ENCODE data around the gene SPATA24.

SPATA24 gene

DNA sequence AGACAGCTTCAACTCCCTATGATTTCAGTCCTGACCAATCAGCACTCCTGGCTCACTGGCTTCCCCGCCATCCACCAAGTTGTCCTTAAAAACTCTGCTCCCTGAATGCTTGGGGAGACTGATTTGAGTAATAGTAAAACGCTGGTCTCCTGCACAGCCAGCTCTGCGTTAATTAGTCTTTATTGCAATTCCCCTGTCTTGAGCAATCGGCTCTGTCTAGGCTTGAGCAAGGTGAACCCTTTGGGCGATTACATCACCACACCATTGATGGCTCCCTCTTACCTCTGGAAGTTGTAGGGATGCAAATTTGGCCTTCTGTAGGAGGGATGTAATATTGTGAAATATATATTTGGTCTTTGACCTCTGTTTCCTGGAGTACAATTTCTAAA lies 17.8 kb downstream of the SPATA24 start:
- H3K27ac Mint-ChIP-seq, result peak overlapping the region; percentile 98
- peaks cover 51% of the 10 kb centered on the region for H3K4me1 Mint-ChIP-seq (ENCODE audit: low read depth)

DNA sequence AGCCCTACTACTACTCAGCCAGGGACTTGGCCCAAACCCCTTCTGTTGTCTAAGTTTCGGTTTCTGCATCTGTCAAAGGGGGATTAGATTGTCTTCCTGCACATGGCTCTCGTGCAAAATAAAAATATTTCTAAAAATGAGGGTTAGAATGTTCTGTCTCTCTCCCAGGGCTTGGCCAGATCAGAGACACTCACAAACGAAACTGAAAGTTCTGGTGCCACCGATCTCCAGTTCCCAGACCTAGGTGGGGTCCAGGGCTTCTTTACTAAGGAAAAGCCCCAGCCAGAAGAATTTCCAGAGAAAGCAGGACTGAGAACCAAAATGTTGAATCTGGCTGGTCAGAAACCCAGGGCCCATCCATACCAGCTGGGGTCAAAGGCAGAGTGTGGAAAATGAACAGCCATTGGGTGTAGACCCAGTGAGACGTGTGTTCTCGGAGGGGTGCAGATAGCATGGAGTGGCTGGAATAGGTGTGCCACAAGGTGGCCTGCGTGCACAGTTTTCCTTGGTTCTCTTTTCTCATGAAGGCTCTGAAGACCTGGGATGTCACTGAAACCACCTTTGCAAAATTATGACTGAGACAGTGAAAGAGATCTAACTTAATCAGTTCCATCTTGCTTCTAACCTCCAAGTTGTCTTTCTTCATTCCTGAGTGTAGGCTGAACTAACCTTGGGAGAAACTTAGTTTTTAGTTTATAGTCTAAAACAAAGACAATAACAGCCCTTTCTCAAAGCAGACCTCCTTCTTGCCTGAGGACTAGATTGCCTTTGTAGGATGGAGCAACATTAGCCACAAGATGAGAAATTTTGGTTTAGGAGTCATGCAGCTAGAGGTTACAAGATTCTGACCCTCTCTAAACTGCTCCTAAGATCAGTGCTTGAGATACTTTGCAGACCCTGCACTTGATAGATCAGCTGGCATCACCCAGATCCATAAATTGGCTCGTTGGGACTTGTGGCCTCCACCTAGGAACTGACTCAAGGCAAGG lies 18.5 kb downstream of the SPATA24 start:
- Mint-ChIP-seq H3K27me3 (ENCODE audit: low read depth) (no peaks in the 10 kb centered on the region), H3K4me1 (ENCODE audit: low read depth) (peaks cover 45% of the 10 kb centered on the region), H3K36me3 (ENCODE audit: low read depth) (peaks cover 8% of the 10 kb centered on the region), H3K9me3 (no peaks in the 10 kb centered on the region), H3K27ac (peak overlapping the region; percentile 98), H3K4me3 (peak overlapping the region; percentile 82)

More for the DNA sequence above, 17.8 kb downstream of the SPATA24 start:
- H3K27me3 Mint-ChIP-seq (ENCODE audit: low read depth), result no peaks in the 10 kb centered on the region
- H3K36me3 Mint-ChIP-seq (ENCODE audit: low read depth), result peaks cover 11% of the 10 kb centered on the region
- no peak overlapping the region for H3K4me3 Mint-ChIP-seq
- no peaks in the 10 kb centered on the region for H3K9me3 Mint-ChIP-seq

DNA sequence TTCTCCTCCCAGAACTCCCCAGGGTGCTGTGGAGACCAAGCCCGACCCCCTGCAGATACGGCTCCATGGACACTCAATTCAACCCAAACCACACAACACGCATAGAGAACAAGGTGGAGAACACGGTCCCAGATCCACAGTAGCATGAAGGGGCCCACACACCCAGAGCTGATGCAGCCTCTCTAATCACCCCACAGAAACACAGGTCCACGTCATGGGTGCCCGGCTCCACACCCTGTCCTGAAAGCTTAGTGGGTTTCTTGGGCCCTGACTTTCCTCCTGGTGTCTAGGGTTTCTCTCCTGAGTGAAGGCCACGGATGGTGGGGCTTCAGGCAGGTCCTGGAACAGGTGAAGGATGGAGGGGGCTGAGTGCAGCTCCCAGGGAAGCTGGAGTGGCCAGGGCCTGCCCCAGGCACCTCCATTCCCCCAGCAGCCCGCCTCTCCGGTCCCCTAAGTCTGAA lies 19.3 kb downstream of the SPATA24 start:
- Mint-ChIP-seq H3K4me3 (peak overlapping the region; percentile 82), H3K4me1 (ENCODE audit: low read depth) (peaks cover 38% of the 10 kb centered on the region), H3K27ac (peak overlapping the region; percentile 98), H3K27me3 (ENCODE audit: low read depth) (no peaks in the 10 kb centered on the region), H3K36me3 (ENCODE audit: low read depth) (peaks cover 7% of the 10 kb centered on the region), H3K9me3 (no peaks in the 10 kb centered on the region)

DNA sequence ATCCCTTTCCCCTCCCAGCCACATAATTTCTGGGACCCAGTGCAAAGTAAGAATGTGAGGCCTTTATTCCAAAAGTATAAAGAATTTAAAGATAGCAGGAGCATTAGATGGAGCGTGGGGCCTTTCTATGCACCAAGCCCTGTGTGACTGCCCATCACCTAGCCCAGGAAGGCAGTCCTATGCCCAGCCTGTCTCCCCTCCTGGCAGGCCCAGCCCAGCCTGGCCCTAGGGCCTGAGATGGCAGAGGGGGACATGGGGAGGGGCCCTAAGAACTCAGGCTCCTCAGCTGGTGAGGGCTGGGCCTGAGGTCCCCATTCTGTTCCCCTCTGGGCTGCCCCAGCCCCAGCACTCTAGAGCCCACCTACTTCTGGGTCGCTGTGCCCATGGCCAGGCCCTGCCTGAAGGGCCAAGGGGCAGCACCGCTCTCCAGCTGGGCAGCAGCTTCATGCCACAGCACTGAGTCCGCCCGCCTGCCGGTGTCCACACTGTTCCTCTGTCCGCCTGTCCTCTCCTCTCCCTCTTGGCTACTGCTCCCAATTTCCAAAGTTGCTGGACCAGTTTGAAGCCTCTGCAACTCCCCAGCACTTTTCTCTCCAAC lies 19.8 kb downstream of the SPATA24 start:
- H3K4me3 Mint-ChIP-seq, result peak overlapping the region; percentile 82
- no peaks in the 10 kb centered on the region for H3K9me3 Mint-ChIP-seq
- H3K4me1 Mint-ChIP-seq (ENCODE audit: low read depth), result peaks cover 35% of the 10 kb centered on the region
- no peaks in the 10 kb centered on the region for H3K27me3 Mint-ChIP-seq (ENCODE audit: low read depth)
- peak overlapping the region; percentile 98 for H3K27ac Mint-ChIP-seq
- peaks cover 2% of the 10 kb centered on the region for H3K36me3 Mint-ChIP-seq (ENCODE audit: low read depth)

DNA sequence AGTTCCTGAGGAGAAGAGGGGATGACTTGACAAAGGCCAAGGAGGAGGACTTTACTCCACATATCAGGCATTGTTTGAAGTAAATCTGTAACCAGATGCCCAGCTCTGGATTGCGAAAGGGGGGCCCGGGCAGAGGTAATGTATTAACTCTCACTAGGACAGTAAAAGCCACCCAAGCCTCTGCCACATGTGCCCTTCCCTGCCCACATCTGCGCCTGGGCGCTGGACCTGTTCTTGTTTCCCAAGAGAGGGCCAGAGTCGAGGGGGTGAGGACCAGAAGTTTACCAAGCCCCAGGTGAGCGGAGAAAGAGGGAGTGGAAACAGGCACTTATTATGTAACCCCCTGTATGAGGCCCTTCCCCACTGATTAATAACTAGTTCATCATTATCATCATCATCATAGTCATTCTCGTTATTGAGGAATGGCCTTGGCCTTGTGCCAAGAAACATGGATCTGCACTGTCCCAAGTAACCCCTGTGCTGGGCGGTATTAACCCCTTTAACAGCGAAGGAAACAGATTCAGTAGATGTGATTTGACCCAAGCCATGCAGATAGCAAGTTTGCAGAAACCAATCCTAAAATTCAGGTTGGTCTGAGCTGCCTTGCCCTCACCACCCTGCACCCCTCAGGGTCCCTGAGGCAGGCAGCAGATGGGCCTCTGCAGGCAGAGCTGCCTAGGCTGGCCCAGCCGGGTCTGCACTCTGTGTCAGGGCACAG lies 20.5 kb downstream of the SPATA24 start, which contains the start of gene SLC23A1:
SLC23A1 (minus strand) TSS at position 23 of the 718 bp plus-strand sequence. CDS start 44 bp downstream, outside the sequence.
- Mint-ChIP-seq H3K4me1 (ENCODE audit: low read depth) (peaks cover 37% of the 10 kb centered on the region), H3K27ac (peak within 1 kb of the TSS; percentile 26), H3K9me3 (no peaks in the 10 kb centered on the region), H3K27me3 (ENCODE audit: low read depth) (no peaks in the 10 kb centered on the region), H3K36me3 (ENCODE audit: low read depth) (peaks cover 2% of the 10 kb centered on the region), H3K4me3 (no peak within 1 kb of the TSS)

DNA sequence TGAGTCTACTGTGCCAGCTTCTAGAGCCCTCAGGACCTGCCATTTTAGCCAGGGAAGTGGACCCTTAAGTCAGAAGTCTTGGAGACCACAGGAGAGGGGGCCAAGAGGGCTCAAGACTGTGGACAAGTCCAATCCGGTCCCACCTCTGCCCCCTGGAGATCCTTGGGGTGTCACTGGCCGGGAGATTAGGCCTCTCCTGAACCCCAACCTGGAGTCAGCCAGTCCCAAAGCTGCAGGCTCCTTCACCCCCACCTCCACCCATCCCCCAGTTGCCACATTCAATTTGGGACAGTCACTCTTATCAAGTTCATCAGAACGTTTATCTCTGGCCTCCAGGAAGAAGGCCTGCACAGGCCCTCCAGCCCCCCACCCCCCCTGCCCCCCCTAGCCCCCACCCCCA lies 21.1 kb downstream of the SPATA24 start:
- Mint-ChIP-seq H3K4me1 (ENCODE audit: low read depth) (peaks cover 32% of the 10 kb centered on the region), H3K4me3 (no peak overlapping the region), H3K27ac (no peak overlapping the region), H3K27me3 (ENCODE audit: low read depth) (no peaks in the 10 kb centered on the region), H3K9me3 (no peaks in the 10 kb centered on the region), H3K36me3 (ENCODE audit: low read depth) (peaks cover 2% of the 10 kb centered on the region)

DNA sequence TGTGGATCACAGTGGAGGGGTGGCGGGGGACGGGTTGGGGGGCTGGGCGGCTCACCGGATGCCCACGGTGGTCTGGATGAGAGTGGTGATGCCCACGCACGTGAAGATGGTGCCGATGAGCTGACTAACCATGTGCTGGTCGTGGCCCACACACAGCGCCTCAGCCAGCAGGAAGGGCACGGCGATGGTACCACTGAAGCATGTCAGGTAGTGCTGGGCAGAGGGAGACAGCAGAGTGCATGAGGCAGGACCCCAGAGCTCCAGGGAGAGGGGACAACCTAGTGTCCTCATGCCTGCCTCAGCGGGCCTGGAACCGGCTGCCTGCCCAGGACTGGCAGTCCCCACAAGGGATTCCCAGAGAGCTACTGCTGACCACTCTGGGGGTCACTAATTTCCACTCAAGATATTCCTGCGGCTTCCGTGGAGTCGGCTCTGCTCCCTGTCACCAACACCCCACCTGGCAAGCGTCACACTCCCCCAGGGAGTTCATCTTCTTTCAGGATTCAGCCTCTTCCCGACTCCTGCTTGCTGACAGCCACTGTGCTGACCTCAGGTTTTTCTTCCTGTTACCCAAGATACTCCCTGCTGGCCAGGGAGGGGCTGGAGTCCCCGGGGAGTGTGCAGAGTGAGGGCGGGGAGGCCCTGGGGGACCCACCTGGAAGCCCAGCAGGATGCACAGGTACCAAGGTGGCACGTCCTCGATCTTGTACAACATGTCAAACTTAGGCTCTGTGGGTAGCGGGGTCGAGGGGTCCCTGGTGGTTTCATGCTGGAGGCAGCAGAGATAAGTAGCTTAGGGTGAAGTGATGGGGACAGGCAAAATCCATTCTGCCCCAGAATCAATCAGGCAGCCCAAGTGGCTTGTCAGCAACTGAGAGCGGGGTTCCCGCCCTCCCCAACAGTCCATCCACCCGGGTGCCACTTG lies 21.8 kb downstream of the SPATA24 start:
- no peaks in the 10 kb centered on the region for H3K9me3 Mint-ChIP-seq
- H3K4me3 Mint-ChIP-seq, result no peak overlapping the region
- peaks cover 31% of the 10 kb centered on the region for H3K4me1 Mint-ChIP-seq (ENCODE audit: low read depth)
- no peak overlapping the region for H3K27ac Mint-ChIP-seq
- peaks cover 5% of the 10 kb centered on the region for H3K36me3 Mint-ChIP-seq (ENCODE audit: low read depth)
- H3K27me3 Mint-ChIP-seq (ENCODE audit: low read depth), result no peaks in the 10 kb centered on the region

DNA sequence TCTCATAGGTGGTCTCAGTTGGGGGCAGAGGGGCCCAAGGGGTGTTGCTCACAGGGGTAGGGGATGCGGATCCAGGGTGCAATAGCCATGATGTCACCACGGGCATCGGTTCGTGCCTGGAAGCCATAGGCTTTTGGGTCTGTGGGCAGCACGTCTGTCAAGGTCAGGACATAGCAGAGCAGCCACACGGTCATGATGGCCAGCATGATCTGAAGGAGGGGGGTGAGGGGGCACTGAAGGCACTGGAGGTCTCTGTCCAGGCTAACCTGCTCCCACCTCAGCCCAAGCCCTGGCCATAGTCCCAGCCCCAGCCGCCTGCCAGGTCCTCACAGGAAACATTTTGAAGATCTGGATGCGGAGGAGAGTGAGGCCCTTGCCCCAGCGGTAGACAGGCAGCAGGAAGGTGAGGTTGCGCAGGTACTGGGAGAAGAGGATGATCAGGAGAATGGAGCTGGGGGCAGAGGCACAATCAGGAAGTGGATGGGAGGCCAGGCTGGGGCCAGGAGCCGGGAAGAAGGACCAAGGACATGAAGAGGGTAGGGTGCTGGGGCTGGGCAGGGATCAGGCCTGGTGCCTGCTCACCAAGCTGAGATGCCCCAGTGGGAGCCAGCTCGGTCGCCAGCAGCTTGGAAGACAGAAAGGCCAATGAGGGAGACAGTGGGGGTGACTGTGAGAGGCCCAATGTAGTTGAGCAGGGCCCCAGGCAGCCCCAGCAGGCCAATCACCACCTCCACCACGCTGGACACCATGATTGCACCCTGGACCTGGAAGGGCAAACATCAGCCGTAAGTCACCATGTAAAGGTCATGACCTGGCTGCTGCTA lies 24.1 kb downstream of the SPATA24 start:
- Mint-ChIP-seq H3K9me3 (no peaks in the 10 kb centered on the region), H3K27me3 (ENCODE audit: low read depth) (no peaks in the 10 kb centered on the region), H3K4me1 (ENCODE audit: low read depth) (peaks cover 11% of the 10 kb centered on the region), H3K36me3 (ENCODE audit: low read depth) (peaks cover 7% of the 10 kb centered on the region), H3K4me3 (no peak overlapping the region), H3K27ac (peak overlapping the region; percentile 50)

DNA sequence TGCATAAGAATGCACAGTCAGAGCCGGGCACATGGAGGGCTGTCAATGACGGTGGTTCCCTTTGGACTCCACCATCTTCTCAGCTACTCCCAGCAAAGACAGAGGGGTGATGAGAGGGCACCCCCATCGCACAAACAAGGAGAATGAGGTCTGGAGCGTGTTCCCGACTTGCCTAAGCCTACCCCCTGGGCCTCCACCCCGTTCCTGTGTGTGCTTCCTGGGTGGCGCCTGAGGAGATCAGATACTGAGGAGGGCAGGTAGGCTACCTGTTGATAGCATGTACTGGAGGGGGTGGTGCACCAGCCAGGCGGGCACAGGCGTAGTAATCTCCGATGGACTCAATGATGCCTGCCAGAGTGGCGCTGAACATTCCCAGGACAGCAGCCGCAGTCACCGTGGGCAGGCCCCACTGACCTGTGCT lies 24.9 kb downstream of the SPATA24 start:
- H3K9me3 Mint-ChIP-seq, result no peaks in the 10 kb centered on the region
- H3K27ac Mint-ChIP-seq, result peak overlapping the region; percentile 38
- H3K4me1 Mint-ChIP-seq (ENCODE audit: low read depth), result peaks cover 7% of the 10 kb centered on the region
- H3K4me3 Mint-ChIP-seq, result no peak overlapping the region
- no peaks in the 10 kb centered on the region for H3K27me3 Mint-ChIP-seq (ENCODE audit: low read depth)
- peaks cover 7% of the 10 kb centered on the region for H3K36me3 Mint-ChIP-seq (ENCODE audit: low read depth)

DNA sequence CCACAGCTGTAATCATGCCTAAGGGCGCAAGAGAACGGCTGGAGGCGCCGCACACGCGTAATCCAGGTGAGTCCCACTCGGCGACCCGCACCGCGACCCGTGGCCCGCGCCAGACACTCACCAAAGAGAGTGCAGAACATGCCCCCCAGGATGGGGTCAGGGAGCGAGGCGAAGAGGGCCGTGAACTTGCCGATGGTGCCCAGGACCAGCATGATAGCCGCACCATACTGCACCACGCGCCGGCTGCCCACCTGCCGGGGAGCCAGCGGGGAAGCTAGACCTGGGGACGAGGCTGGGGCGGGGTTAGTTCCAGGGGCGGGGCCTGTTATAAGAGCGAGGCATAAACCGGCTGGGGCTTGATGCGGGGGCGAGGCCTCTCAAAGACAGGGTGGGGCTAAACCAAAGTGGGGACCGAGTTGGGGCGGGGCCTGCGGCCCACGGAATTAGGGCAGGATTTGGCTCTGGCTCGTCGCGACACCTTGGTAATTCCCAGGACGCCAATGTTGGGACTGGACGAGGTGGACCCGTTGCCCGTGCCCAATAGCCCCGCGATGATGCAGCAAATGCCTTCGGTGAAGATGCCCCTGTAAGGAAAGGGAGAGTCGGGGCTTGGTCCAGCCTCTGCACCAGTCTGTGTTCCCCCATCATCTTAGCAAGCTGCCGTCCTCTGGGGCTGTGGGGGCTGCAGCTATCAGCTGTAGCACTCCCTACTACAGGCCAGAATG lies 25.6 kb downstream of the SPATA24 start:
- Mint-ChIP-seq H3K4me1 (ENCODE audit: low read depth) (peaks cover 7% of the 10 kb centered on the region), H3K9me3 (no peaks in the 10 kb centered on the region), H3K27me3 (ENCODE audit: low read depth) (no peaks in the 10 kb centered on the region), H3K27ac (no peak overlapping the region), H3K4me3 (no peak overlapping the region), H3K36me3 (ENCODE audit: low read depth) (peaks cover 10% of the 10 kb centered on the region)

DNA sequence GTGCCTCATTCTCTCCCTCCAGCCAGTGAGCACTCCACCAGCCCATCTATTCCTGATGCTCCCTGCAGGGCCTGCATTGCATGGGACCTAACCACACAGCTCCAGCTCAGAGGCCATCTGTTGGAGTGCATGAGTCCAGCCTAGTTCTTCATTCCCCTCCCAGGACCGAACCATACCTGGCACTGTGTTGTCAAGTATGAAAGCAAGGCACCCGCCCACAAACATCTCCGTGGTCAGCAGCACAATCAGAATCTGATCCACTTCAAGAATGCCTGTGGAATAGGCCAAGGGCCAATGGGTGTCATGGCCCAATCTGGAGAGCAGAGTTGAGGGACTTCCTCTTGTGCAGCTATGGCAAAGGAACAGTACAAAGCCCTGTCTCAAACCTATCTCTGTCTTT lies 26.7 kb downstream of the SPATA24 start:
- no peaks in the 10 kb centered on the region for H3K27me3 Mint-ChIP-seq (ENCODE audit: low read depth)
- H3K36me3 Mint-ChIP-seq (ENCODE audit: low read depth), result peaks cover 12% of the 10 kb centered on the region
- no peak overlapping the region for H3K4me3 Mint-ChIP-seq
- no peaks in the 10 kb centered on the region for H3K9me3 Mint-ChIP-seq
- peaks cover 8% of the 10 kb centered on the region for H3K4me1 Mint-ChIP-seq (ENCODE audit: low read depth)
- no peak overlapping the region for H3K27ac Mint-ChIP-seq

DNA sequence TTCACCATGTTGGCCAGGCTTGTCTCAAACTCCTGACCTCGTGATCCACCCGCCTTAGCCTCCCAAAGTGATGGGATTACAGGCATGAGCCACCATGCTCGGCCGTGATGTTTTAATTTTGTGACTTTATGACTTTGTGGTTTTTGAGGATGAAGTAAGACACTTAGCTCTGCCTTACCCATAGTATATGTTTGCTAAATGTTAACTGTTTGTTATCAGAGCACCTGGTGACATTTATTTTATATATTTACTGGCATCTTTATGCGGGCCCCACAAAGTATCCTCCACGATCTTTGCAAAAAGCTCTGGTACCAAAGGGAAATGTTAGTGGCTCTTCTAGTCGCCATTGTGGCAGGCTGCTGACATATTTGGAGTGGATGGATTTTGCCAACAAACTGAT lies 27.5 kb downstream of the SPATA24 start:
- Mint-ChIP-seq H3K9me3 (no peaks in the 10 kb centered on the region), H3K36me3 (ENCODE audit: low read depth) (peaks cover 17% of the 10 kb centered on the region)

More for the DNA sequence above, 27.5 kb downstream of the SPATA24 start:
- H3K4me1 Mint-ChIP-seq (ENCODE audit: low read depth), result peaks cover 16% of the 10 kb centered on the region
- no peak overlapping the region for H3K4me3 Mint-ChIP-seq
- no peaks in the 10 kb centered on the region for H3K27me3 Mint-ChIP-seq (ENCODE audit: low read depth)
- H3K27ac Mint-ChIP-seq, result no peak overlapping the region

Measured in T-helper 1 cell treated with Interleukin-12 subunit alpha and Interleukin-12 subunit beta and Interleukin-4 antibody, amounts not matched to agents 30 μg/mL and 1 μg/mL, for 36 hours (primary cell).